Non-pigmented ciliary epithelial cell (primary cell): ENCODE measurements around the gene MAT1A.
"Not testable (repeated sequence)": the region's sequence is repeated elsewhere in the genome, so short reads cannot be mapped to it uniquely, and the experiment has no call there.

ENCODE experiments used
- DNase-seq: peaks from one replicate; pipeline ENCODE4 v3.0.0-alpha.2; 2010; ENCODE audit warnings: low read depth

The MAT1A gene

DNA sequence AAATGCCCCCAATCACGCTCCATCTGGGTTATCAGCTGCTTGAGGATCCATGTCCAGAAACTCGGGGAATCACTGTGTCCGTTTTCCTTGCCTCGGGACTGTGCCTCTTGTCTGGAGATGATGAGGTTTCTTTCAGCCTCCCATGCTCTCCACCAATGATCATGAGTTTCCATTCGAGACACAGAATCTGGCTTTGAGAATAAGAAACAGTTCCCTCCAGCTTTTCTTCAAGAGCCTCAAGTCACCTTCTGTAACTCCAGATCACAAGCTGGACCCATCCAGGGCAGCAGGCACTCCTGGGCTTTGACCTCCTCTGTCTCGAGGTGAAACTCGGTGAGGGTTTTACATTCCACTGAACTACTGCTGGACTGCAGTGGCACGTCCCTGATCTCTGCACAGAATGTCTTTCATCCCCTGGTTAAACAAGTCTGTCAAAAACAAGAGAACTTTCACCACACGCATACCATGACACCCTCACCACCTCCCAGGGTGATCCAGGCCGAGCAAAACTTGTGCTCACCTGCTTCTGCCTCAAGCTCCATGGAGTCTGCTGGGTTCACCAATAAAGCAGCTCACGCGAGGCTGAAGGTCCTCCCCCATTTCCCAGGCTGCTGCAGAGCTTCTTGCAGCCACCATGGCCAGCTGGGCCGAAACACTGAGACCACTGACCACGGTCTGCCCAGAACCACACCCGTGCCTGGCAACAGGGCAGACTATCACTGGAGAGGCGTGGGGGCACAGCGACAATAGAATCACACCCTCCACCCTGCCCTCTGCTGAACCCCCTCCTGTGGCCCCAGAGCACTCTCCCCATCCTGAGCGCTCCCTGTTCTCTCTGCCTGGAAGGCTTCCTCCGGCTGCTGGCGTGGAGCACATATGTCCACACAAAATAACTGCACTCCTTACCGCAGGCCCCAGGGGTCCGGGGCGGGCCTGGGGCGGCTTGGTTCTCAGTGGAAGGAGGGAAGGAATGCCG, 25.1 kb downstream of the MAT1A start:
- DNase-seq, result no peak

DNA sequence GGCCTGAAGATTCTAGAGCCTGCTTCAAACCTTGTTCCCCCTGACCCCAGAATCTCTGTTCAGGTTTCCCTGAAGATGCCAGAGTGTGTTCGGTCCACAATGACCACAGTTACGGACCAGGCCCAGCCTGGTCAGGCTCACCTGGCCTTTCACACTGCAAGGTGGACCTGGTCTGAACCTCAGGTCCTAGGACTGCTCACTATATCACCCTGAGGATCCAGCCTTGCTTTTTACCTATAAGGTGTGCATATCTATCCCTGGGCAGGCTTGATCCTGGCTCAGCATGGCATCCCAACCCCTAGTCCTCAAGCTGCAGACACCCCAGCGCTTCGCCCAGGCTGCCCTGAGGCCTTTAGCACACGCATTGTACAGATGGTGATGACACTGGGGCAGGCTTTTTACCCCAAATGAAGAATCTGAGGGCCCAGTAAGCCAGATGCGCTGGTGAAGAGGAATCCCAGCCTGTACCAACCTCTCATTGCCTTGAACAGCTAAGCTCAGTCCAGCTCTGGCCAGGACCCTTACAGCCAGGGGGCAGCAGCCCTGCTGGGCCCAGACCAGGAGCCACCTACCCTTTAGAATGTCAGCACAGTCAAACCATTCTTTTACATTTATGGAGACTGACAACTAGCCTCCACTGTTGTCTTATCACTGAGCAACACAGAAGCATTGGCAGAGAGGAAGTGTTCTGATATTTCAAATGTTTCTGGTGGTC, 28.0 kb downstream of the MAT1A start:
- no peak for DNase-seq

GRCh38 chr10:80260295-80261243, 28.9 kb downstream of the MAT1A start:
- no peak for DNase-seq

DNA sequence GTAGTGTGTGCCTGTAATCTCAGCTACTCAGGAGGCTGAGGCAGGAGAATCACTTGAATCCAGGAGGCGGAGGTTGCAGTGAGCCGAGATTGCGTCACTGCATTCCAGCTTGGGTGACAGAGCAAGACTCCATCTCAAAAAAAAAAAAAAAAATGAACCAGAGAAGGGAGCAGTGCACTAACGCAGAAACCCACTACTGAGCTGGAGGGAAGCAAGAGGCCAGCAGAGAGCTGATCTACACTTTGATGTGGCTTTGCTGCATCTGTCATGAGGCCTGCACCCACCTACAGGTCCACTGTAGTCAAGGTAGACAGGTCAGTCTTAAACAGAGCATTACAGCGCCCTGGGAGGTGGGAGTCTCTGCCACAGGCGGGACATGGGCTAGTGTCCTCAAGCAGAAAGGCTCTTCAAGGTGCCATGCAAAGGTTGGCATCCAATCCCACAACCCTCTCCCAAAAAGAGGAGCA, 30.0 kb downstream of the MAT1A start:
- no peak for DNase-seq

DNA sequence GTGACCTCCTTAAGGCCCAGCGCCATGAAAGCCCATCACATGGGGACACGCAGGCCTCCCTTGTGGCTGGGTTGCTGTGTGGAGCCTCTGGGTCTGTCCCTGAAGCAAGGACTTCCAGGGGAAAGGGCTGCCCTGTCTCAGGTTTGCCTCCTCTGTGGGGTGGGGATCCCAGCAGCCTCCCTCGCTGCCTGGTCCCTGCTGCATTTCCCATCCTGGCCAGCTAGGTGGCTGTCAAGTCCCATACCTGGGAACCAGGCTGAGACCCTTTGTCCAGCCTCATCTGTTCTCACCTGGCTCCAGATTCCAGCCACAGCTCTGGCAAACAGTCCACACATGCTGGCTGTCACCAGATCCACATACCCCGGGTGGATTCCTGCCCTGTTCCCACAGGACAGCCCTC, 32.7 kb downstream of the MAT1A start:
- not testable (repeated sequence) for DNase-seq

- not testable (repeated sequence) for DNase-seq
These were observed 34.7 kb downstream of the MAT1A start for GRCh38 chr10:80254726-80255125.

- DNase-seq, result not testable (repeated sequence)
These were observed 35.5 kb downstream of the MAT1A start for GRCh38 chr10:80253963-80254271.

DNA sequence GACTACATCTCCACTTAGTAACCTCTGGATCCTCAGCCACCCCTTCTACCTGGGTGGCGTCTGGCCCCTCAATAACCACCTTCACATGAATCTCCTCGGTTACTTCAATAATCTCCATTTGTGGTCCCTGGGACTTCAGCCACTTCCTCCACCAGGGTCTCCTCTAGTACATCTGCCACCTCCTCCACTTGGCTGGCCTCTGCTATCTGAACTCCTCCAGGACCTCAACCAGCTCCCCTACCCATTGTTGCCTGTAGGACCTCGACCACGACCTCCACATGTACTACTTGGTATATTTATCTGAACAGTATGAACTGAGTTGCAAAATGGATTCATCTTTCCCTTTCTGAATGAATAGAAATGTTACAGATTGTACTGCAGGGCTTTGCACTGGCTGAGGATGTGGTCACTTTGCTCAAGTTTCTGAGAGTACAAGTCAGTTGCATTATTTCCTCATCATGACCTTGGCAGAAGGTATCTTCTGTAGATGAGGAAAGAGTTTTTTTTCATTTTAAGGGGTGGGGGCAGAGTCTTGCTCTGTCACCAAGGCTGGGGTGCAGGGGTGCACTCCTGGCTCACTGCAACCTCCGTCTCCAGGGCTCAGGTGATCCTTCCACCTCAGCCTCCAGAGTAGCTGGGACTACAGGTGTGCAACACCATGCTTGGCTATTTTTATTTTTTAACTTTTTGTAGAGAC, 36.0 kb downstream of the MAT1A start:
- DNase-seq, result no peak

GRCh38 chr10:80252296-80252887, 37.1 kb downstream of the MAT1A start:
- DNase-seq, result no peak

DNA sequence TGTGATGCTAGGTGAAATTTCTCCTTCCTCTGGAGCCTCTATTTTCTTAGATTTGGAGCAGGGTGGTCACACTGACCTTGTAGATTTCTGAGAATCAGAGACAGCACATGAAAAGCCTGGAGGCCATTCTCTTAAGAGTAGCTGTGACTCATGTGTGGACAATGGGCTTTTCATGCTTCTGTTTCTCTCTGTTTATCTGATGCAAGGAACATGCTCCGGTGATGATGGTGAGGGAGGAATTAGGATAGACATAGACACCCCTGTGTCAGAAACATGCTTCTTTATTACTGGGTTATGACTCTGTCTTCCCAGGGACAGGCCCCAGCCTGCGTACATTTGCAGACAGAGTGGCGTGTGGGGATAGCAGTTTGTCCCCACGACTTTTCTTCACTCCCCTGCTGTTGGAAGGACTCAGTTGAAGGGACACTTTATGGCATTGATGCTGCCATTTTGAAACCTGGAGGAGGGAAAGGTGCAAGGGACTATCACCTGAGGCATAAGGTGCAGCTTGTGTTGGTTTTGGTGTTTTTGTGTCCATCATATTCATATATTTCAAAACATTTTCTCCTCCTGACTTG, 37.7 kb downstream of the MAT1A start:
- not testable (repeated sequence) for DNase-seq

DNA sequence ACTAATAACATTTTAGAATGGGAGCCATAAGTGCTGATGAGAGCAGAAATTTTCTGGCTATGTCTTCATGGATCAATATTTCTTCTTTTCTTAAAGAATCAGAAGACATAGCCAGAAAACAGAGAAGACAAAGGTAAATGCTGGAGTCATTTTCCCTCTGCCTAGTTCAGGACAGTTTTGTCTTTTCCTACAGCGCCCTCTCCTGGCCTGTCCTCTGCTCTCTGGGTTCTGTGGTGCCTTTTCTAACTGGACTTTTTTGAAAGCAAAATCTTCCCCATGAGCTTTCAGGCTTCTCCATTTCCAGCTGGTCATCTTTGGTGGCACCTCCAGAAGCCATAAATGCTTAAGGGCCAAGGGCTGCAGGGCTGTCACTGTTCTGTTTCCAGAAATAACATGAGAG, 39.1 kb downstream of the MAT1A start:
- DNase-seq, result not testable (repeated sequence)

- DNase-seq, result not testable (repeated sequence)
These were observed 39.6 kb downstream of the MAT1A start for GRCh38 chr10:80249906-80250305.

DNA sequence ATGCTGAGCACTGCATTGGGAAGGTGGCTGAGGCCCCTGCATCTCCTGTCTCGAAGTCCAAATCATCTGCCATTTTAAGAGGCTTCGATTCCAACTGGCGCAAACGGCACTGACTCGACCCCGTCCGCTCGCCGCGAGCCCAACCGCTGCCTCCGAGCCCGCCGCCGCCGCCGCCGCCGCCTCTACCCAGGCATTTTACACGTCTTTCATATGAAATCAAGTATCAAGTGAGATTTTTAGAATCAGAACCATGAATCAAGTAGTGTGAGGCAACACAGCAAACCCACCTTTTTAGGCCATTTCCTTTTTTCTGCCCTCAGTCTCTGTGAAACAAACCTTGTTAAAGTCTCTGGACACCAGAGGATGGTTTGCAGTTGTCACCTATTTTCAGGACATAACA, 41.8 kb downstream of the MAT1A start:
- DNase-seq, result not testable (repeated sequence)

DNA sequence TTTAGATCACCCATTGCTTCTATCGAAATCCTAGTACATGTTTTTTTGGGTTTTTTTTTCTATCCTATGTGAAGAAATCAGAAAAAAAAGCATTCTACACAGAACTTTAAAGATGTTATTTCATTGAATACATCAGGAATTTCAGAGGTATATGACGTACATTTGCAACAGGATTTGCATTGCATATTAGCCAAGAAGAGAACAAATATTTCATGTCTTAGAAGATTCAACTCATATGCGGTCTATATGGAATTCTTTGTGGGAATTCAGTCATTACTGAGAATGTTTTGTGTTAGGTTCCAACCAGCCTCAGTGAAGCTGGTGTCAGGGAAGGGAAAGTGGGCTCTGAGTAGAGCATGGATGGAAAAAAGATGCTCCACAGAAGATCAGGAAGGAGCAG, 45.1 kb downstream of the MAT1A start:
- not testable (repeated sequence) for DNase-seq

- not testable (repeated sequence) for DNase-seq
These were observed 47.1 kb downstream of the MAT1A start for GRCh38 chr10:80242341-80242740.

GRCh38 chr10:80236457-80236856, 53.0 kb downstream of the MAT1A start:
- not testable (repeated sequence) for DNase-seq

GRCh38 chr10:80234331-80235235, 54.9 kb downstream of the MAT1A start:
- not testable (repeated sequence) for DNase-seq

DNA sequence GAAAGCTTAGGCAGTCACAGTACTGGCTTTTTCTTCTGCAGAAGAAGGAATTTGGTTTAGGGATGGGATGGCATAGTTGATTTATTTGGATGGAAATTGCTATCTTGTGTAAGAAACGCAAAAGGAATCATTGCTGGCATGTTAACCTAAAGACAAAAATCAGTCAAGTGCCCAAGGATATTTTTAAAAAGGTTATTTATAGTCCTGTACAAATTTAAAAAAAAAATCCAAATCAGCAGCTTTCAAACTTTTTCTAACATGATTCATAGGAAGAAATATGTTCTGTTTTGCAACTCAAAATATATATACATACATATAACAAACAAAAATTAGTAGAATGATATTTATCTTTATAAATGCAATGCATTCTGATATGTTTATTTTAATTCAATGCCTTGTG, 55.6 kb downstream of the MAT1A start:
- DNase-seq, result not testable (repeated sequence)

DNA sequence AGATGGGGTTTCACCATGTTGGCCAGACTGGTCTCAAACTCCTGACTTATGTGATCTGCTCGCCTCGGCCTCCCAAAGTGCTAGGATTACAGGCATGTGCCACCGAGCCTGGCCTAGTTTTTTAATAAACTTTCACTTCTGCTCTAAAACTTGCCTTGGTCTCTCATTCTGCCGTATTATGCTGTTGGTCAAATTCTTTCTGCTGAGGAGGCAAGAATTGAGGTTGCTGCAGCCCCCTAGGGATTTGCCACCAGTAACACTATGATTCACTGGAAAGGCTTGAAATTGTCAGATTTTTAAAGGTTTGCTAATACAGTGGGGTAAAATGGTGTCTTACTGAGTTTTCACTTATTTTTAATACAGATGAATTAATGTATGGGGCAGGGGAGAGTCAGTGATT, 62.7 kb downstream of the MAT1A start:
- not testable (repeated sequence) for DNase-seq
